Esophagus muscularis mucosa (tissue), 3 donors: ENCODE results near the gene DAB1.

ENCODE experiments used
- EP300 ChIP-seq: sonication (generic); formaldehyde crosslinking; IDR thresholded peaks from one replicate; pipeline ENCODE4 v1.6.1; 2017; ENCODE audit warnings: antibody characterized with exemption
- POLR2AphosphoS5 ChIP-seq, 2 donors: sonication (generic); formaldehyde crosslinking; IDR thresholded peaks; one replicate each; pipeline ENCODE4 v1.6.1; 2017; ENCODE audit warnings: antibody characterized with exemption in 2 of 2

DNA sequence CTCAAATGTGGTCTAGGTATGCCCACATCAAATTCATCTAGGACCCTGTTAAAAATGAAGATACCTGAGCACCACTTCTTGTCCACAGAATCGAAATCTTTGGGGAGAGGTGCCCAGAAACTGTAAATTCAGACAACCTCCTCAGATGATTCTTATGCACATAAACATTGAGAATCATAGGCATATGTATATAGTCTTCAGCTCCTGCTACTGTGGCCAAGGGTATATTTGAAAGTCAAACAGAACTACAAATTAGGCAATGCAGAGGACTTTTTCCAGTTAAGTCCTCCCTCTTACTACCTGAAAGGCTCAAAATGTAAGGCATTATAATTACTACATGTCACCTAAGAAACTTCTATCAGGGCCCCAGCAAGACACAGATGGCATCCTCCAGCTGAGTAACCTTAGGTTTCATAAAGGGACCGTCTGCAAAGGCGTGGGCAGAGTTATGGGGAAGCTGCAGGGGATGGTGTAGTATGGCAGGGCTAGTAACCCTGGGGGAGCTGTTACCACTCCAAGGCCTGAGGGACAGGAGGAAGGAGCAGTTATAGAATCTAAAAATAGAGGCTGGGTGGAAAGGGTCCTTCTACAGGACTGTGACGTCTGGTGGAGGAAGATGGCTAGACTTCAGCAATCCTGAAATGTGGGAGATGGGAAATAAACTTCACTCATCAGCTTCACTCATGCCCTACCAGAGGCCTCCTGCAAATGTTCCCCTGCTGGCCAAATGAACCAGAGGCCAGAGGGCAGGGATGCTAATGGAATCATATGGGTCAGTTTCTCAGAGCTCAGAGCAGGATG lies 46.3 kb downstream of the DAB1 start:
- no peak for TF ChIP-seq EP300
- TF ChIP-seq POLR2AphosphoS5 (IDR thresholded peaks at IDR 0.05), result no peak
